HFFc6 (cell line): ENCODE measurements around the gene OR6N2. TPM values are rescaled to one million over a fixed set of nuclear protein-coding genes. Genes with fewer than 3 reads are reported as not detected.

Source experiments
- DNase-seq: peaks from one replicate; pipeline ENCODE4 v3.0.0-alpha.2; 2018
- H3K27ac Mint-ChIP-seq: 2 replicates; pipeline ENCODE4 v1.8.0; 2020; ENCODE audit warnings: mild to moderate bottlenecking, mixed read lengths
- H3K27me3 Mint-ChIP-seq: 2 replicates; pipeline ENCODE4 v1.8.0; 2021; ENCODE audit warnings: mild to moderate bottlenecking, moderate library complexity, mixed read lengths; ENCODE audit not compliant: insufficient read depth
- H3K36me3 Mint-ChIP-seq: 2 replicates; pipeline ENCODE4 v1.8.0; 2021; ENCODE audit warnings: low read depth, mixed read lengths
- H3K4me1 Mint-ChIP-seq: 2 replicates; pipeline ENCODE4 v1.8.0; 2020; ENCODE audit warnings: low read depth, mixed read lengths
- H3K4me3 Mint-ChIP-seq: 2 replicates; pipeline ENCODE4 v1.8.0; 2020; ENCODE audit warnings: mild to moderate bottlenecking, moderate library complexity, mixed read lengths
- H3K9me3 Mint-ChIP-seq: 2 replicates; pipeline ENCODE4 v1.8.0; 2020; ENCODE audit warnings: mild to moderate bottlenecking, mixed read lengths
- total RNA-seq, 6 experiments: library from RNA; stranded (reverse); fragmentation: NEBNext Ultra II Directional; extraction: Animal tissue kit (Norgen Biotek cat#: 25700); gene quantifications; 2 replicates in 1 of 6; 3 replicates in 5 of 6; pipeline ENCODE4 v1.2.3, GENCODE V29; 2021
- TF ChIP-seq, protein P1 (sequence below): fragments of 200-600 bp; sonication (generic); IDR thresholded peaks from 2 replicates; pipeline ENCODE4 v1.5.0; 2021; ENCODE audit warnings: antibody characterized with exemption, mild to moderate bottlenecking

The OR6N2 gene
- total RNA-seq, 6 experiments from 2014 or later = not detected

DNA sequence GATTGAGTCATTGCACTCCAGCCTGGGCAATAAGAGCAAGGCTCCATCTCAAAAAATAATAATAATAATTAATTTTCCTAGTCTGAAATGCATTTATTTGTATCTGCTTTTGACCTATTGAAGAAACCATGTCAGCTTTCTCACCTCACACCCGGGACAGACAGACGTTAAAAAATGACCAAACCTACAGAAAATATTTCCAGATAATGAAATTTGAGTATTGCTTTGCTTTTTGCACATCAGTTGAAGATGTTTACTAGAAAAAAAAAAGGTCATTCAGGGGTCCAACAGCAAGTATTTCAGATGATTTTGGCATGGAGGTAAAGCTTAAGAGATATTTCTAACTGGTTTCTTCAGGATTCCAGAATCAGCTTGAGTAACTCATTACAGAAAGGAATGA is 26.6 kb downstream of the OR6N2 start, which contains the start of gene OR6K6:
Gene OR6K6 (plus strand): TSS at position 301 of the 400 bp plus-strand sequence. CDS start 168 bp downstream, outside the sequence.
- H3K4me1 Mint-ChIP-seq = no peaks in the 10 kb centered on the region
- H3K27ac Mint-ChIP-seq = no peak within 1 kb of the TSS
- no peak within 1 kb of the TSS for H3K4me3 Mint-ChIP-seq
- H3K36me3 Mint-ChIP-seq = no peaks in the 10 kb centered on the region
- peaks cover 19% of the 10 kb centered on the region for H3K9me3 Mint-ChIP-seq
- no peak for DNase-seq
- no peaks in the 10 kb centered on the region for H3K27me3 Mint-ChIP-seq
- TF ChIP-seq, protein P1, sequence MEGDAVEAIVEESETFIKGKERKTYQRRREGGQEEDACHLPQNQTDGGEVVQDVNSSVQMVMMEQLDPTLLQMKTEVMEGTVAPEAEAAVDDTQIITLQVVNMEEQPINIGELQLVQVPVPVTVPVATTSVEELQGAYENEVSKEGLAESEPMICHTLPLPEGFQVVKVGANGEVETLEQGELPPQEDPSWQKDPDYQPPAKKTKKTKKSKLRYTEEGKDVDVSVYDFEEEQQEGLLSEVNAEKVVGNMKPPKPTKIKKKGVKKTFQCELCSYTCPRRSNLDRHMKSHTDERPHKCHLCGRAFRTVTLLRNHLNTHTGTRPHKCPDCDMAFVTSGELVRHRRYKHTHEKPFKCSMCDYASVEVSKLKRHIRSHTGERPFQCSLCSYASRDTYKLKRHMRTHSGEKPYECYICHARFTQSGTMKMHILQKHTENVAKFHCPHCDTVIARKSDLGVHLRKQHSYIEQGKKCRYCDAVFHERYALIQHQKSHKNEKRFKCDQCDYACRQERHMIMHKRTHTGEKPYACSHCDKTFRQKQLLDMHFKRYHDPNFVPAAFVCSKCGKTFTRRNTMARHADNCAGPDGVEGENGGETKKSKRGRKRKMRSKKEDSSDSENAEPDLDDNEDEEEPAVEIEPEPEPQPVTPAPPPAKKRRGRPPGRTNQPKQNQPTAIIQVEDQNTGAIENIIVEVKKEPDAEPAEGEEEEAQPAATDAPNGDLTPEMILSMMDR = no peak

DNA sequence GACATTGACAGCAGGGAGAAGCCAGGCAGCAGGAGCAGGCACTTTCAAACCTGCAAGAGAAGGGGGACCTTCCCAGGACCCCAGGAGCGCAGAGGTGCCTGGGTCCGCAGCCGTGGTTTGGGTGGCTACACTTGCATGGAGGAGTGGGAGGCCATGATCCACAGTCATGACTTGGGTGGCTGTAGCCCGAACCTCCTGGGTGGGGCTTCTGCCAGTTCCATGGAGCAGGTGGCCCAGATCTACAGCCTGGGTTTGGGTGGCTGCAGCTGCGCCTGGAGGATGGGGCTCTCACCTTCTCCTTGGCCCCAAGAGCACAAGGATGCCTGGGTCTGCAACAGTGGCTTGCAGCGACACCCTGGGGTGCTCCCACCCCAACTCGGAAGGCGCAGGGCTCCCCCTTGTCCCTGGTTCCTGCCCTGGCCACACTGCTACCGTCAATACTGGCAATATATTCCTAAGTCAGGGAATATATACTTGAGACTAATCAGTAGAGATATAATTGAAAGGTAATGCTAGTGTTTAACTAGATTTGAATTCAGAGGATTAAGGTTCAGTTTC is 28.8 kb downstream of the OR6N2 start:
- Mint-ChIP-seq H3K36me3 (no peaks in the 10 kb centered on the region), H3K27ac (no peak overlapping the region), H3K4me1 (no peaks in the 10 kb centered on the region), H3K9me3 (peaks cover 6% of the 10 kb centered on the region), H3K4me3 (no peak overlapping the region), H3K27me3 (no peaks in the 10 kb centered on the region)
- no peak for DNase-seq
- TF ChIP-seq, protein P1 = no peak

DNA sequence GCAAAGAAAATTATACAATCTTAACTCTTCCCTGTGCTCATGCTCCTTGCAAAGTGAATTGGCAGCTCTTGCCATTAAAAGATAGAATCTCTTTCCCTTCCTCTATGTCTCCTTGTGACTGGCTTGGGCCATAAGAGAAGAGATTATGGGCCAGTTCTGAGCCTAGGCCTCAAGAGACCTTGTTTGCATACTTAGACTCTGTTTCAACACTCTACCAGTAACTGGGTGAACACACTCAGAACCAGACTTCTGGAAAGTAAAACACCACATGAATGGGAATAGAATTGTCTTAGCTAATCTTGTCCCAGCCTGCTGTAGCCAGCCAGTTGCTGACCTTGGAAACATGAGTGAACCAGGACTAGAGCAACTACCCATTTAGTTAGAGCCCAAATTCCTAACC is 45.2 kb downstream of the OR6N2 start:
- Mint-ChIP-seq H3K4me3 (no peak overlapping the region), H3K27me3 (no peaks in the 10 kb centered on the region; the same call in 1 of the 2 replicates)

DNA sequence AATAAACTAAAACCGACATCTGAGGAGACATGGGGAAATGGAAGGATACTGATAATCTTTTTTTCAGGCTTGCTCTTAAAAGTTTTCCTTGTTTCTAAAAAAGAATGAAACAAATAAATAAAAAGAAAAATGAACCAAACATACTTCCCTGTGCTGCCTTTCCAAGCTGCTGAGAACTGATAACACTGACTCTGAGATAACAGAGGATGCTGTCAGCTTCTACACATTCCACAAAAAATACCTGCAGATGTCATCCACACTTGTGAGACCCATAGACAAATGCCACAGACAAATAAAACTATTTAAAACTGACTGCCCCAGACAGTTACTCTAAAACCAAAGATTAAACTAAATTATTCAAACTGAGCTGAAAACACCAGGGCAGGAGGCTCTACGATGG is 48.5 kb downstream of the OR6N2 start:
- no peaks in the 10 kb centered on the region; the same call in 1 of the 2 replicates for H3K36me3 Mint-ChIP-seq
- TF ChIP-seq, protein P1 = no peak
- H3K9me3 Mint-ChIP-seq = peaks cover 8% of the 10 kb centered on the region
- no peak overlapping the region for H3K27ac Mint-ChIP-seq
- DNase-seq = no peak
- H3K4me3 Mint-ChIP-seq = no peak overlapping the region
- H3K27me3 Mint-ChIP-seq = no peaks in the 10 kb centered on the region; the same call in 1 of the 2 replicates
- no peaks in the 10 kb centered on the region for H3K4me1 Mint-ChIP-seq

More for the DNA sequence above, 45.2 kb downstream of the OR6N2 start:
- Mint-ChIP-seq H3K9me3 (peaks cover 21% of the 10 kb centered on the region), H3K27ac (no peak overlapping the region), H3K4me1 (no peaks in the 10 kb centered on the region), H3K36me3 (no peaks in the 10 kb centered on the region; the same call in 1 of the 2 replicates)
- TF ChIP-seq, protein P1 = no peak
- DNase-seq = no peak

DNA sequence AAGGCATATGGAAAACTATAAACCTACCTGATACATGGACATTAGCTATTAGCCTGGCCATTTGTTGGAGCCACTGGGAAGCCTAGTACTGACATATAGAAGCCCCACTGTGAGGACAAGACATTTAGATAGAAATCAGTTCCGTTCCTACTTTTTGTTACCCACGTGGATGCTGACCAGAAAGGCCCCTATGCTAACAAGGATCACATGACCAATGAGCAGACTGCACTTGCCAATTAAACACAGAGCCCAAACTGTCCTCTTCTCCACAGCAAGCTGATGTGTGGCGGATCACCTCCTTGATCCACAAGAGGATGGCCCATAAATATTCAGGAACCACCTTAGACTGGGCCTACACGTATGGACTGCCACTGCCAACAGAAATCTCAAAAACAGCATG is 49.3 kb downstream of the OR6N2 start:
- Mint-ChIP-seq H3K36me3 (no peaks in the 10 kb centered on the region; the same call in 1 of the 2 replicates), H3K4me3 (no peak overlapping the region), H3K27ac (no peak overlapping the region), H3K4me1 (no peaks in the 10 kb centered on the region), H3K27me3 (no peaks in the 10 kb centered on the region; the same call in 1 of the 2 replicates), H3K9me3 (peaks cover 4% of the 10 kb centered on the region)
- TF ChIP-seq, protein P1 = no peak
- DNase-seq = no peak
